Measurements from ENCODE around the gene SPDL1. TPM values are rescaled to one million over a fixed set of nuclear protein-coding genes. Genes with fewer than 3 reads are reported as not detected.

Gene SPDL1
- total and polyA plus RNA-seq, 2 experiments from 2014 or later, result 17.9 to 27.3 TPM

DNA sequence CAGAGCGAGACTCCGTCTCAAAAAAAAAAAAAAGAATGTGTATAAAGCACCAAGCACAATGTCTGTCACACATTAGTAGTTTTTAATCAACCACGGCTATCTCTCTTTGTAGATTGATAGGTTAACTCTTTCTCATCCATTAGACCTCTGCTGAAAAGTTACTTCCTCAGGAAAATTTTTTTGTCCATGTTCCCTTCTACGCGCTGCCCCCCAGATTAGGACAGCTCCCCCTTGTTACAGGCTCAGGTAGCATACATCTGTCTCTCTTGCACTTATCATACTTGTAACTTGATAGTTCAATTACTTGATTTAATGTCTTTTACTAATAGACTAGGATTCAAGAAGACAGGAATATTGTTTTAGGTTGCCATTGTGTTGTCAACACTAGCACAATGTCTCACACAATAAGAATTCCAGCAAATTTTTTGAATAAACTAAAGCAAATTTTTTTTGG lies 1.5 kb downstream of the SPDL1 start:
- no peak overlapping the region for H2AFZ ChIP-seq
- no peaks in the 10 kb centered on the region for H4K20me1 ChIP-seq (ENCODE audit: insufficient read depth, poor library complexity, severe bottlenecking)
- H3K27me3 ChIP-seq, result no peaks in the 10 kb centered on the region
- no peaks in the 10 kb centered on the region for H3K9me2 ChIP-seq (replicated peaks; ENCODE audit: insufficient read depth)
- peak overlapping the region; percentile 85 for H3K4me2 ChIP-seq
- peaks cover 35% of the 10 kb centered on the region for H3K79me2 ChIP-seq
- H3K27ac ChIP-seq, result no peak overlapping the region
- 61% methylated on average over 3 of the region's 5 CpGs for WGBS (ENCODE audit: low lambda C conversion rate, missing lambda C conversion rate)
- TF ChIP-seq EZH2phosphoT487 (IDR thresholded peaks at IDR 0.05; ENCODE audit: low read depth, severe bottlenecking, unreplicated experiment) (no peak), EZH2 (IDR thresholded peaks at IDR 0.05; ENCODE audit: borderline replicate concordance) (no peak)
- TF ChIP-seq, protein P1, sequence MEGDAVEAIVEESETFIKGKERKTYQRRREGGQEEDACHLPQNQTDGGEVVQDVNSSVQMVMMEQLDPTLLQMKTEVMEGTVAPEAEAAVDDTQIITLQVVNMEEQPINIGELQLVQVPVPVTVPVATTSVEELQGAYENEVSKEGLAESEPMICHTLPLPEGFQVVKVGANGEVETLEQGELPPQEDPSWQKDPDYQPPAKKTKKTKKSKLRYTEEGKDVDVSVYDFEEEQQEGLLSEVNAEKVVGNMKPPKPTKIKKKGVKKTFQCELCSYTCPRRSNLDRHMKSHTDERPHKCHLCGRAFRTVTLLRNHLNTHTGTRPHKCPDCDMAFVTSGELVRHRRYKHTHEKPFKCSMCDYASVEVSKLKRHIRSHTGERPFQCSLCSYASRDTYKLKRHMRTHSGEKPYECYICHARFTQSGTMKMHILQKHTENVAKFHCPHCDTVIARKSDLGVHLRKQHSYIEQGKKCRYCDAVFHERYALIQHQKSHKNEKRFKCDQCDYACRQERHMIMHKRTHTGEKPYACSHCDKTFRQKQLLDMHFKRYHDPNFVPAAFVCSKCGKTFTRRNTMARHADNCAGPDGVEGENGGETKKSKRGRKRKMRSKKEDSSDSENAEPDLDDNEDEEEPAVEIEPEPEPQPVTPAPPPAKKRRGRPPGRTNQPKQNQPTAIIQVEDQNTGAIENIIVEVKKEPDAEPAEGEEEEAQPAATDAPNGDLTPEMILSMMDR (IDR thresholded peaks at IDR 0.05; ENCODE audit: poor library complexity), result no peak
- no peaks in the 10 kb centered on the region for H3K36me3 ChIP-seq (replicated peaks; ENCODE audit: insufficient read depth, low read depth)
- H3K4me3 ChIP-seq, result no peak overlapping the region
- DNase-seq (ENCODE audit: low spot score), result no peak
- H3K4me1 ChIP-seq (ENCODE audit: insufficient read depth), result no peaks in the 10 kb centered on the region
- no peaks in the 10 kb centered on the region for H3K9me3 ChIP-seq (ENCODE audit: low read depth)

DNA sequence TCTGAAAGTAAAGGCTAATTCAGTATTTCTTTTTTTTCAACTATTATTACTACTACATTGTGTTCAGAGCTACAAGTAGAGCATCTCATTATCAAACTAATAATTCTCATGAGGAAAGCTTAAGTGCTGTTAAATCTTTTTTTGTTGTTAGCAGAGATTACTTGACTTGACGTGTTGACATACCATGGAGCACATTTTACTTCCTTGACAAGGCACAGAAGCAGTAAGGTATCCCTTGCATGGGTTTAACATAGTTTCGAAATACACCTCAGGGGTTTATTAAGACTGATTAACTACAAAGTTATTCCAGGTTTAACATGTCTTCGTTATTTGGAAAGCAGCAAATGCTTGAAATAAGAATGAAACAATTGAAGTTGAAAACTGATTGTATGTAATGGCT lies 7.0 kb downstream of the SPDL1 start:
- Histone ChIP-seq H3K27ac (no peak overlapping the region), H3K9me2 (replicated peaks; ENCODE audit: insufficient read depth) (no peaks in the 10 kb centered on the region), H3K79me2 (peaks cover 20% of the 10 kb centered on the region), H3K4me1 (ENCODE audit: insufficient read depth) (no peaks in the 10 kb centered on the region), H3K36me3 (replicated peaks; ENCODE audit: insufficient read depth, low read depth) (no peaks in the 10 kb centered on the region), H3K9me3 (ENCODE audit: low read depth) (no peaks in the 10 kb centered on the region), H3K4me2 (no peak overlapping the region), H2AFZ (no peak overlapping the region), H3K4me3 (no peak overlapping the region), H4K20me1 (ENCODE audit: insufficient read depth, poor library complexity, severe bottlenecking) (no peaks in the 10 kb centered on the region), H3K27me3 (no peaks in the 10 kb centered on the region)
- WGBS (ENCODE audit: low lambda C conversion rate, missing lambda C conversion rate), result 90% methylated on average over 3 of the region's 3 CpGs
- TF ChIP-seq EZH2 (IDR thresholded peaks at IDR 0.05; ENCODE audit: borderline replicate concordance) (no peak), EZH2phosphoT487 (IDR thresholded peaks at IDR 0.05; ENCODE audit: low read depth, severe bottlenecking, unreplicated experiment) (no peak)
- TF ChIP-seq, protein P1 (IDR thresholded peaks at IDR 0.05; ENCODE audit: poor library complexity), result no peak
- no peak for DNase-seq (ENCODE audit: low spot score)

DNA sequence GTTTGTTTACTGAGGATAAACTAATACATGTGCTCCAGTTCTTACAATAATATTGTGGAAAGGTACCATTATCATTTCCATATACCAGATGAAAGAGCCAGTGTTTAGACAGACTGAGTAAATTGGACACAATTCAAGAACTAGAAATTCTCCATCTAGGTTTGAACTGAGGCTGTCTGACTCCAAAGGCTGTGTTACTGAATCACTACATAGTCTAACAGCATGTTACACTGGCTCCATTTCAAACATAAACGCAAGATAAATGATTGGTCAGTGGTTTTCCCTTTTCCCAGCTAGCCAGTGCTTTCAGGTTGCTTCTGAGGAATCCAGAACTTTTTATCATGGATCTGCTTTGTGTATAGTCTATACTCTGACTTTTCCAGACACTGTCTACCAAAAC lies 8.1 kb downstream of the SPDL1 start:
- no peaks in the 10 kb centered on the region for H3K36me3 ChIP-seq (replicated peaks; ENCODE audit: insufficient read depth, low read depth)
- H3K27ac ChIP-seq, result no peak overlapping the region
- no peaks in the 10 kb centered on the region for H4K20me1 ChIP-seq (ENCODE audit: insufficient read depth, poor library complexity, severe bottlenecking)
- H3K9me2 ChIP-seq (replicated peaks; ENCODE audit: insufficient read depth), result no peaks in the 10 kb centered on the region
- no peaks in the 10 kb centered on the region for H3K27me3 ChIP-seq
- TF ChIP-seq EZH2 (IDR thresholded peaks at IDR 0.05; ENCODE audit: borderline replicate concordance), result no peak
- DNase-seq (ENCODE audit: low spot score), result no peak
- no peak overlapping the region for H3K4me3 ChIP-seq
- H3K79me2 ChIP-seq, result peaks cover 9% of the 10 kb centered on the region
- H2AFZ ChIP-seq, result no peak overlapping the region
- no peaks in the 10 kb centered on the region for H3K9me3 ChIP-seq (ENCODE audit: low read depth)
- H3K4me2 ChIP-seq, result no peak overlapping the region
- 0% methylated on average over 1 of the region's 1 CpG for WGBS (ENCODE audit: low lambda C conversion rate, missing lambda C conversion rate)
- H3K4me1 ChIP-seq (ENCODE audit: insufficient read depth), result no peaks in the 10 kb centered on the region

DNA sequence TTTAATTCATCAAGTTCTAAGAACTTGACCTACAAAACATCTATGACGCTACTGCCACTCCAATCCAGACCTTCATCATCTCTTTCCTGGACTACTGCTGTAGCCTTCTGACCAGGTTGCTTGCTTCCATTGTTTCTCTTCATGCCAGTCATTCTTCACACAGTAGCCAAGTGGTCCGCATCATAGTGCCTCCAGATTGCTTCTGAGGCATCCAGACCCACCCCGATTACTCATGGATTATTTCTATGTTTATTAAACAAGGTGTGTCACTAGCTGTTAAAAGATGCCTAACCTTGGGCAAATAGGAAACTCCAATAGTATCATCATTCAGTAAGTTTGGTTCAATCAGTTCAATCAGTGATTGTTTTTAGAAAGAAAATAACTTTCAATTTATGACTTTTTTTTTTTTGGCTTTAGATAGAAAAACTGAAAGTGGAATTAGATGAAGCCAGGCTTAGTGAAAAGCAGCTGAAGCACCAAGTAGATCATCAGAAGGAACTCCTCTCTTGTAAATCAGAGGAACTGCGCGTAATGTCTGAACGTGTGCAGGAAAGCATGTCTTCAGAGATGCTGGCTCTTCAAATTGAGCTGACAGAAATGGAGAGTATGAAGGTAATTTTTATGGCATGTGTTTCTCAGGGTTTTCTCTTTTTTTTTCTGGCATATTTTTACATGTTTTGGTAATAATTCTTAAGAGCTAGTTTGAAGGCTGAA lies 9.5 kb downstream of the SPDL1 start:
- no peak for TF ChIP-seq EZH2 (IDR thresholded peaks at IDR 0.05; ENCODE audit: borderline replicate concordance)
- TF ChIP-seq, protein P1 (IDR thresholded peaks at IDR 0.05; ENCODE audit: poor library complexity), result no peak
- TF ChIP-seq EZH2phosphoT487 (IDR thresholded peaks at IDR 0.05; ENCODE audit: low read depth, severe bottlenecking, unreplicated experiment), result no peak
- Histone ChIP-seq H3K79me2 (no peaks in the 10 kb centered on the region), H4K20me1 (ENCODE audit: insufficient read depth, poor library complexity, severe bottlenecking) (no peaks in the 10 kb centered on the region), H3K4me1 (ENCODE audit: insufficient read depth) (no peaks in the 10 kb centered on the region), H2AFZ (no peak overlapping the region), H3K4me3 (no peak overlapping the region), H3K27ac (no peak overlapping the region), H3K4me2 (no peak overlapping the region), H3K27me3 (no peaks in the 10 kb centered on the region), H3K9me2 (replicated peaks; ENCODE audit: insufficient read depth) (no peaks in the 10 kb centered on the region), H3K9me3 (ENCODE audit: low read depth) (no peaks in the 10 kb centered on the region), H3K36me3 (replicated peaks; ENCODE audit: insufficient read depth, low read depth) (no peaks in the 10 kb centered on the region)
- WGBS (ENCODE audit: low lambda C conversion rate, missing lambda C conversion rate), result 89% methylated on average over 6 of the region's 6 CpGs
- no peak for DNase-seq (ENCODE audit: low spot score)

Measured in hepatocyte (in vitro differentiated cells).